Osteoblast (primary cell): ENCODE data around the gene LENG8. TPM values are rescaled to one million over a fixed set of nuclear protein-coding genes. Genes with fewer than 3 reads are reported as not detected.

Source experiments
- DNase-seq: peaks from one replicate; pipeline ENCODE4 v3.0.0; 2011; ENCODE audit warnings: low spot score, mixed read lengths; ENCODE audit not compliant: insufficient read length; ENCODE audit errors: missing footprints
- H2AFZ ChIP-seq: 2 replicates; pipeline ENCODE4 v1.6.0; 2011; ENCODE audit warnings: mild to moderate bottlenecking, low read length
- H3K27ac ChIP-seq: 2 replicates; pipeline ENCODE4 v1.5.1; 2011; ENCODE audit warnings: mild to moderate bottlenecking, low read depth, low read length, moderate library complexity
- H3K27me3 ChIP-seq: 2 replicates; pipeline ENCODE4 v1.6.0; 2012; ENCODE audit warnings: mild to moderate bottlenecking, control low read depth, inconsistent platforms, low read length, moderate library complexity; ENCODE audit not compliant: insufficient read depth
- H3K36me3 ChIP-seq: 2 replicates; pipeline ENCODE4 v1.5.1; 2011; ENCODE audit warnings: mild to moderate bottlenecking, low read length, control low read depth, moderate library complexity; ENCODE audit not compliant: insufficient read depth
- H3K4me1 ChIP-seq: 2 replicates; pipeline ENCODE4 v1.5.1; 2011; ENCODE audit warnings: mild to moderate bottlenecking, low read length, control low read depth, moderate library complexity; ENCODE audit not compliant: insufficient read depth
- H3K4me2 ChIP-seq: 2 replicates; pipeline ENCODE4 v1.6.0; 2011; ENCODE audit warnings: mild to moderate bottlenecking, low read length; ENCODE audit not compliant: insufficient read depth
- H3K4me3 ChIP-seq: fragments of 200-600 bp; sonication (generic); 3 replicates; pipeline ENCODE4 v1.5.1; 2012; ENCODE audit warnings: mild to moderate bottlenecking, low read length, inconsistent platforms; ENCODE audit not compliant: insufficient read depth
- H3K79me2 ChIP-seq: 2 replicates; pipeline ENCODE4 v1.6.0; 2012; ENCODE audit warnings: mild to moderate bottlenecking, low read length, control low read depth, inconsistent platforms; ENCODE audit not compliant: insufficient read depth
- H3K9me3 ChIP-seq: 2 replicates; pipeline ENCODE4 v1.5.1; 2011; ENCODE audit warnings: low read depth, low read length, control low read depth
- H4K20me1 ChIP-seq: 2 replicates; pipeline ENCODE4 v1.6.0; 2012; ENCODE audit warnings: mild to moderate bottlenecking, low read length, control low read depth; ENCODE audit not compliant: insufficient read depth
- CTCF ChIP-seq: IDR thresholded peaks from 2 replicates; pipeline ENCODE4 v1.5.1; 2011; ENCODE audit warnings: mild to moderate bottlenecking, low read depth, low read length, moderate library complexity; ENCODE audit errors: extremely low read depth
- total RNA-seq: library from RNA; depleted of rRNA; stranded (reverse); fragments of >200 nt; gene quantifications from 2 replicates; pipeline ENCODE4 v1.2.3, GENCODE V29; 2012

The LENG8 gene
- total RNA-seq, 1 donor: 42.3 TPM

GRCh38 chr19:54426291-54426931, 22.6 kb upstream of the LENG8 start:
- Histone ChIP-seq H3K27me3 (peaks cover 14% of the 10 kb centered on the region), H3K79me2 (no peaks in the 10 kb centered on the region), H3K27ac (no peak overlapping the region), H3K4me1 (no peaks in the 10 kb centered on the region), H3K9me3 (no peaks in the 10 kb centered on the region), H4K20me1 (no peaks in the 10 kb centered on the region), H3K4me2 (no peak overlapping the region), H2AFZ (no peak overlapping the region), H3K4me3 (no peak overlapping the region), H3K36me3 (no peaks in the 10 kb centered on the region)
- DNase-seq: peak; percentile 85
- no peak for TF ChIP-seq CTCF

GRCh38 chr19:54427586-54427985, 21.4 kb upstream of the LENG8 start:
- DNase-seq: peak; percentile 79
- Histone ChIP-seq H3K4me2 (no peak overlapping the region), H3K27me3 (peaks cover 14% of the 10 kb centered on the region), H3K4me1 (no peaks in the 10 kb centered on the region), H3K79me2 (no peaks in the 10 kb centered on the region), H4K20me1 (peaks cover 3% of the 10 kb centered on the region), H3K4me3 (no peak overlapping the region), H3K27ac (no peak overlapping the region), H3K36me3 (no peaks in the 10 kb centered on the region), H3K9me3 (no peaks in the 10 kb centered on the region), H2AFZ (no peak overlapping the region)
- no peak for TF ChIP-seq CTCF

DNA sequence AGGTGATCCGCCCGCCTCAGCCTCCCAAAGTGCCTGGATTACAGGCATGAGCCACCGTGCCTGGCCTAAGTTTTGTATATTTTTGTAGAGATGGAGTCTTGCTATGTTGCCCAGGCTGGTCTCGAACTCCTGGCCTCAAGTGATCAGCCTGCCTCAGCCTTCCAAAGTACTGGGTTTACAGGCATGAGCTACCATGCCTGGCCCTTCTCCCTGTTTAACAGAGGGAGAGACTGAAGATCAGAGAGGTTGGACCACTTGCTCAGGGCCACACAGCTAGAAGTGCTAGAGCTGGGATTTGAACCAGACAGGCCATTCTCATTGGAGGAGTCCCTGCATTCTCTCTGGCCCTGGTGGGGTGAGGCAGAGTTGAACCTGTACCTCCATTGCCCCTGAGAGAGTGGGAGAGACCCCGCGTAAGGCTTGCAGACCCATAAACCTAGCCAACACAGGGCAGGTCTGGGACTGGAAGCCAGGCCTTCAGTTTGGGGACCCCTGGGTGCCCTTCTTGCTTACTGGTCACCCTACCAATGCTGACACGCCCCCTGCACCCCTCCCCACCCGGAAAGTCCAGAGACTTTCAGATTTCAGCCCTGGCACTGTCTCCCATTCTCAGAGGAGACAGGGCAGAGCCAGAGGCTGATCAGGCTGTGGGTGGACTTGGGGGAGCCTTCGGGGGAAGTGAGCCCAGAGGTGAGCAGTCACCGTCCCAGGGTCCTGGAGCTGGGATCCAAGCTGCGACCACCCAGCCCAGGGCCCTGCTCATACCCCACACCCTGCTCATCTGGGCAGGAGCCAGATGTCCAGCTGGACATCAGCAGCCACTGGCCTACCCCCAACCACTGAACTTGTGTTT, 20.4 kb upstream of the LENG8 start:
- Histone ChIP-seq H3K4me2 (no peak overlapping the region), H2AFZ (no peak overlapping the region), H3K27ac (no peak overlapping the region), H3K27me3 (peaks cover 14% of the 10 kb centered on the region), H3K4me3 (no peak overlapping the region), H4K20me1 (peaks cover 7% of the 10 kb centered on the region), H3K4me1 (no peaks in the 10 kb centered on the region), H3K36me3 (no peaks in the 10 kb centered on the region), H3K9me3 (no peaks in the 10 kb centered on the region), H3K79me2 (no peaks in the 10 kb centered on the region)
- DNase-seq: peak; percentile 58
- TF ChIP-seq CTCF: no peak

DNA sequence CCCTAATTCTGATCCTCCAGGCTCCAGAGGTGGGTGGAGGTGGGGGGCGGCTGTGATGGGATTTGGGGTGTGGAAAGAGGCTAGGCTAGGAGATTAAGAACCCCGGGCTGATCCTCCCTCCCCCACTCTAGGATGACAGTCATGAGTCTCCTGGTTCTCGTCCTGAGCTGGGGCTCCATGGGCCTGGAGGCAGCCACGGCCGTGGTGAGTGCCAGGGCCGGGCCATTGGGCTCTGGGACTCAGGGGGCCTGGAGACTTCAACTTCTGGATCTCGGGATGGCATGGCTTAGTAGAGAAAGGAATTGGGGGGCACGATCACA, 19.9 kb upstream of the LENG8 start:
- Histone ChIP-seq H3K27me3 (peaks cover 14% of the 10 kb centered on the region), H3K27ac (no peak overlapping the region), H2AFZ (no peak overlapping the region), H3K79me2 (no peaks in the 10 kb centered on the region), H3K4me1 (no peaks in the 10 kb centered on the region), H3K4me2 (no peak overlapping the region), H4K20me1 (peaks cover 10% of the 10 kb centered on the region), H3K36me3 (no peaks in the 10 kb centered on the region), H3K9me3 (no peaks in the 10 kb centered on the region), H3K4me3 (no peak overlapping the region)
- TF ChIP-seq CTCF: no peak
- peak; percentile 87 for DNase-seq
